WTC11 (cell line): ENCODE measurements around the gene RTL5. TPM values are rescaled to one million over a fixed set of nuclear protein-coding genes. Genes with fewer than 3 reads are reported as not detected.

ENCODE experiments used
- ATAC-seq: fragments of 200-7000 bp; cut with Tn5 transposase; 2 replicates; pipeline ENCODE4 v1.10.0; 2021; ENCODE audit warnings: mild to moderate bottlenecking, moderate library complexity
- CTCF ChIA-PET: fragments of 300-600 bp; sonication (Branson Sonifier 250); formaldehyde crosslinking; loops from one replicate; lab custom pipeline; 2021; ENCODE audit warnings: antibody characterized with exemption; lab: Charles Lee
- POLR2A ChIA-PET: fragments of 350-600 bp; sonication (Branson Sonifier 250); formaldehyde crosslinking; loops from one replicate; lab custom pipeline; 2021; ENCODE audit warnings: antibody characterized with exemption; lab: Charles Lee
- DNase-seq: peaks from one replicate; pipeline ENCODE4 v3.0.0; 2021; ENCODE audit warnings: low spot score
- H3K27ac Mint-ChIP-seq: 2 replicates; pipeline ENCODE4 v1.8.0; 2021; ENCODE audit warnings: mixed read lengths
- H3K27me3 Mint-ChIP-seq: 2 replicates; pipeline ENCODE4 v1.8.0; 2021; ENCODE audit warnings: low read depth, mild to moderate bottlenecking, moderate library complexity, mixed read lengths
- H3K36me3 Mint-ChIP-seq: 2 replicates; pipeline ENCODE4 v1.8.0; 2021; ENCODE audit warnings: mixed read lengths
- H3K4me1 Mint-ChIP-seq: 2 replicates; pipeline ENCODE4 v1.8.0; 2022; ENCODE audit warnings: mixed read lengths
- H3K4me3 Mint-ChIP-seq: 2 replicates; pipeline ENCODE4 v1.8.0; 2021; ENCODE audit warnings: mild to moderate bottlenecking, moderate library complexity, mixed read lengths
- H3K9me3 Mint-ChIP-seq: 2 replicates; pipeline ENCODE4 v1.8.0; 2021; ENCODE audit warnings: mixed read lengths
- AFF4 ChIP-seq: sonication (generic); formaldehyde crosslinking; IDR thresholded peaks from 2 replicates; pipeline ENCODE4 v1.8.1; 2023; ENCODE audit warnings: mild to moderate bottlenecking, missing genetic modification reagents, borderline replicate concordance
- CREB1 ChIP-seq: sonication (generic); formaldehyde crosslinking; IDR thresholded peaks from 2 replicates; pipeline ENCODE4 v1.8.0; 2023; ENCODE audit warnings: mild to moderate bottlenecking, missing genetic modification reagents
- CREM ChIP-seq: sonication (generic); formaldehyde crosslinking; IDR thresholded peaks from 2 replicates; pipeline ENCODE4 v1.8.1; 2022; ENCODE audit warnings: mild to moderate bottlenecking, missing genetic modification reagents, moderate library complexity
- FOXJ3 ChIP-seq: sonication (generic); formaldehyde crosslinking; IDR thresholded peaks from 2 replicates; pipeline ENCODE4 v1.9.0; 2021; ENCODE audit warnings: missing genetic modification reagents, mild to moderate bottlenecking, borderline replicate concordance
- FOXP4 ChIP-seq: sonication (generic); formaldehyde crosslinking; IDR thresholded peaks from 2 replicates; pipeline ENCODE4 v1.8.0; 2022; ENCODE audit warnings: mild to moderate bottlenecking, missing genetic modification reagents
- GRHL2 ChIP-seq: fragments of 250-450 bp; sonication (Bioruptor Pico); IDR thresholded peaks from 2 replicates; pipeline ENCODE4 v1.8.0; 2022; ENCODE audit warnings: mild to moderate bottlenecking, moderate library complexity; ENCODE audit not compliant: insufficient replicate concordance, severe bottlenecking
- JAZF1 ChIP-seq: fragments of 250-450 bp; sonication (Bioruptor Pico); IDR thresholded peaks from 2 replicates; pipeline ENCODE4 v1.9.0; 2021; ENCODE audit warnings: moderate library complexity, mild to moderate bottlenecking, inconsistent platforms
- NR1H2 ChIP-seq: sonication (generic); formaldehyde crosslinking; IDR thresholded peaks from 2 replicates; pipeline ENCODE4 v1.9.0; 2021; ENCODE audit warnings: mild to moderate bottlenecking, moderate library complexity, missing genetic modification reagents
- USF2 ChIP-seq: sonication (generic); formaldehyde crosslinking; IDR thresholded peaks from 2 replicates; pipeline ENCODE4 v1.8.1; 2023; ENCODE audit warnings: mild to moderate bottlenecking, missing genetic modification reagents, moderate library complexity
- ZNF263 ChIP-seq: sonication (generic); formaldehyde crosslinking; IDR thresholded peaks from 2 replicates; pipeline ENCODE4 v1.8.1; 2022; ENCODE audit warnings: low read depth, mild to moderate bottlenecking, moderate library complexity, missing genetic modification reagents
- ZNF396 ChIP-seq: fragments of 250-450 bp; sonication (Bioruptor Pico); IDR thresholded peaks from 2 replicates; pipeline ENCODE4 v1.8.0; 2021; ENCODE audit warnings: mild to moderate bottlenecking, moderate library complexity, borderline replicate concordance
- ZNF425 ChIP-seq: fragments of 250-450 bp; sonication (Bioruptor Pico); conservative IDR thresholded peaks from 2 replicates; pipeline ENCODE4 v1.9.0; 2021; ENCODE audit warnings: mild to moderate bottlenecking
- ZNF532 ChIP-seq: fragments of 250-450 bp; sonication (Bioruptor Pico); IDR thresholded peaks from 2 replicates; pipeline ENCODE4 v1.9.0; 2021; ENCODE audit warnings: mild to moderate bottlenecking, borderline replicate concordance
- total RNA-seq: library from RNA; stranded (reverse); gene quantifications from 3 replicates; pipeline ENCODE4 v1.2.3, GENCODE V29; 2021

RTL5 gene
- total RNA-seq, 1 experiment from 2014 or later, result 1.3 TPM

GRCh38 chrX:72143609-72143907 is 11.8 kb upstream of the RTL5 start (continued):
- TF ChIP-seq USF2 (CRISPR knock-in tag) (no peak), FOXP4 (CRISPR knock-in tag) (no peak), ZNF396 (no peak), ZNF263 (CRISPR knock-in tag) (no peak), FOXJ3 (CRISPR knock-in tag) (no peak), ZNF532 (CRISPR knock-in tag) (no peak), AFF4 (CRISPR knock-in tag) (no peak), NR1H2 (CRISPR knock-in tag) (no peak), ZNF425 (CRISPR knock-in tag) (no peak)

GRCh38 chrX:72142794-72143608 is 11.3 kb upstream of the RTL5 start:
- Mint-ChIP-seq H3K27me3 (no peaks in the 10 kb centered on the region), H3K9me3 (no peaks in the 10 kb centered on the region), H3K27ac (no peak overlapping the region), H3K36me3 (peaks cover 13% of the 10 kb centered on the region; the same call in 1 of the 2 replicates), H3K4me3 (no peak overlapping the region), H3K4me1 (no peaks in the 10 kb centered on the region)
- DNase-seq, result no peak
- ATAC-seq, result no peak
- CTCF ChIA-PET, result interaction anchor here (1.2 kb wide), 1 partner anchor 121 kb away, joined by 3 read pairs; no protein-coding TSS in a partner anchor
- TF ChIP-seq CREM (CRISPR knock-in tag) (no peak), JAZF1 (CRISPR knock-in tag) (no peak), CREB1 (no peak), GRHL2 (no peak)
- POLR2A ChIA-PET, result interaction anchor here (0.6 kb wide), 1 partner anchor 233 kb away, joined by 4 read pairs; the partner anchor contains the start of gene NHSL2
